ENCODE measurements around the gene FEM1B.
"Not testable (repeated sequence)": the region's sequence is repeated elsewhere in the genome, so short reads cannot be mapped to it uniquely, and the experiment has no call there.

FEM1B gene

GRCh38 chr15:68277603-68278344, at the start of gene FEM1B:
TSS of gene FEM1B (plus strand) at chr15:68277745. CDS start at chr15:68278418, 673 bp downstream.
- peak; percentile 89 for DNase-seq (ENCODE audit: low spot score)

- no peak for DNase-seq (ENCODE audit: low spot score)
Observed at GRCh38 chr15:68228143-68228970, 49.2 kb upstream of the FEM1B start.

GRCh38 chr15:68228971-68229385, 48.6 kb upstream of the FEM1B start:
- no peak for DNase-seq (ENCODE audit: low spot score)

- peak; percentile 93 for DNase-seq (ENCODE audit: low spot score)
Observed at GRCh38 chr15:68229386-68230156, 48.0 kb upstream of the FEM1B start, which contains the start of gene CLN6. TSS of gene CLN6 (minus strand) at chr15:68229728. CDS start at chr15:68229584, 144 bp downstream.

GRCh38 chr15:68230157-68231100, 47.1 kb upstream of the FEM1B start:
- DNase-seq (ENCODE audit: low spot score), result no peak

GRCh38 chr15:68231102-68231818, 46.3 kb upstream of the FEM1B start:
- DNase-seq (ENCODE audit: low spot score), result no peak

GRCh38 chr15:68232449-68232848, 45.1 kb upstream of the FEM1B start:
- peak; percentile 67 for DNase-seq (ENCODE audit: low spot score)

GRCh38 chr15:68232937-68233336, 44.6 kb upstream of the FEM1B start:
- no peak for DNase-seq (ENCODE audit: low spot score)

- DNase-seq (ENCODE audit: low spot score), result no peak
Observed at GRCh38 chr15:68234060-68234459, 43.5 kb upstream of the FEM1B start.

- not testable (repeated sequence) for DNase-seq (ENCODE audit: low spot score)
Observed at GRCh38 chr15:68234520-68234919, 43.0 kb upstream of the FEM1B start.

GRCh38 chr15:68235022-68235421, 42.5 kb upstream of the FEM1B start:
- no peak for DNase-seq (ENCODE audit: low spot score)

GRCh38 chr15:68239025-68239424, 38.5 kb upstream of the FEM1B start:
- DNase-seq (ENCODE audit: low spot score), result no peak

GRCh38 chr15:68241088-68241935, 36.2 kb upstream of the FEM1B start:
- DNase-seq (ENCODE audit: low spot score), result no peak

GRCh38 chr15:68244235-68244634, 33.3 kb upstream of the FEM1B start:
- no peak for DNase-seq (ENCODE audit: low spot score)

GRCh38 chr15:68249058-68249713, 28.4 kb upstream of the FEM1B start:
- DNase-seq (ENCODE audit: low spot score), result no peak

- DNase-seq (ENCODE audit: low spot score), result peak; percentile 78
Observed at GRCh38 chr15:68252925-68253534, 24.5 kb upstream of the FEM1B start.

GRCh38 chr15:68256675-68257450, 20.7 kb upstream of the FEM1B start:
- peak; percentile 80 for DNase-seq (ENCODE audit: low spot score)

GRCh38 chr15:68258692-68259091, 18.9 kb upstream of the FEM1B start:
- DNase-seq (ENCODE audit: low spot score), result no peak

Data from HuH-7 (cell line).